GM19324 (cell line): ENCODE results near the gene RAB11FIP5.
"Not testable (repeated sequence)": the region's sequence is repeated elsewhere in the genome, so short reads cannot be mapped to it uniquely, and the experiment has no call there.

ENCODE experiments used
- ATAC-seq: cut with Tn5 transposase; IDR thresholded peaks from one replicate; pipeline ENCODE4 v1.9.1; 2021; ENCODE audit warnings: mild to moderate bottlenecking, moderate library complexity; ENCODE audit not compliant: unreplicated experiment, low FRiP score

Gene RAB11FIP5

GRCh38 chr2:73071360-73072128 lies 41.2 kb downstream of the RAB11FIP5 start, which contains the start of gene SFXN5:
SFXN5 (minus strand) TSS chr2:73071712; CDS start chr2:73071705, 7 bp downstream.
- peak; percentile 95 for ATAC-seq

- ATAC-seq, result peak; percentile 22
Measured at GRCh38 chr2:73070643-73071359, 41.9 kb downstream of the RAB11FIP5 start.

- ATAC-seq, result no peak
Measured at GRCh38 chr2:73069855-73070642, 42.7 kb downstream of the RAB11FIP5 start.

- ATAC-seq, result no peak
Measured at GRCh38 chr2:73069041-73069854, 43.5 kb downstream of the RAB11FIP5 start.

- no peak for ATAC-seq
Measured at GRCh38 chr2:73068147-73068546, 44.6 kb downstream of the RAB11FIP5 start.

- ATAC-seq, result no peak
Measured at GRCh38 chr2:73067043-73067442, 45.7 kb downstream of the RAB11FIP5 start.

- ATAC-seq, result not testable (repeated sequence)
Measured at GRCh38 chr2:73065070-73065469, 47.7 kb downstream of the RAB11FIP5 start.

GRCh38 chr2:73063909-73064875 lies 48.6 kb downstream of the RAB11FIP5 start:
- no peak for ATAC-seq

GRCh38 chr2:73063472-73063871 lies 49.3 kb downstream of the RAB11FIP5 start:
- no peak for ATAC-seq

GRCh38 chr2:73059106-73059505 lies 53.6 kb downstream of the RAB11FIP5 start:
- no peak for ATAC-seq

GRCh38 chr2:73054980-73055379 lies 57.8 kb downstream of the RAB11FIP5 start:
- ATAC-seq, result no peak

GRCh38 chr2:73053316-73054114 lies 59.2 kb downstream of the RAB11FIP5 start:
- no peak for ATAC-seq

GRCh38 chr2:73050121-73050545 lies 62.6 kb downstream of the RAB11FIP5 start:
- ATAC-seq, result no peak

- ATAC-seq, result no peak
Measured at GRCh38 chr2:73043929-73044832, 68.6 kb downstream of the RAB11FIP5 start.

- no peak for ATAC-seq
Measured at GRCh38 chr2:73043276-73043675, 69.5 kb downstream of the RAB11FIP5 start.

- no peak for ATAC-seq
Measured at GRCh38 chr2:73037947-73038585, 74.7 kb downstream of the RAB11FIP5 start.

- ATAC-seq, result no peak
Measured at GRCh38 chr2:73036766-73037165, 76.0 kb downstream of the RAB11FIP5 start.
